SU-DHL-6 (cell line): Measurements from ENCODE around the gene BDH2.

Experiments
- H2AFZ ChIP-seq: fragments of 200-600 bp; sonication (generic); 2 replicates; pipeline ENCODE4 v1.6.1; 2014; ENCODE audit warnings: low read depth, mild to moderate bottlenecking, moderate library complexity, mixed read lengths, antibody characterized with exemption, low read length; ENCODE audit not compliant: severe bottlenecking
- H3F3A ChIP-seq: fragments of 200-600 bp; shearing (Covaris generic); 2 replicates; pipeline ENCODE4 v1.6.0; 2016; ENCODE audit warnings: antibody characterized with exemption, mild to moderate bottlenecking; ENCODE audit not compliant: insufficient read depth
- H3K27ac ChIP-seq: fragments of 200-600 bp; sonication (generic); 2 replicates; pipeline ENCODE4 v1.5.1; 2016; ENCODE audit warnings: low read depth, mild to moderate bottlenecking, low read length, moderate library complexity, mixed read lengths
- H3K27me3 ChIP-seq: fragments of 200-600 bp; sonication (generic), shearing (Covaris generic); 2 replicates; pipeline ENCODE4 v1.6.0; 2014; ENCODE audit warnings: mild to moderate bottlenecking, low read length
- H3K36me3 ChIP-seq: fragments of 200-600 bp; sonication (generic); 2 replicates; pipeline ENCODE4 v1.6.1; 2014; ENCODE audit warnings: mild to moderate bottlenecking, low read length, mixed read lengths
- H3K4me2 ChIP-seq: fragments of 300-600, 200-600 bp; shearing (Covaris generic), sonication (generic); 2 replicates; pipeline ENCODE4 v1.6.0; 2014; ENCODE audit warnings: low read length, low read depth, mild to moderate bottlenecking; ENCODE audit not compliant: poor library complexity, severe bottlenecking
- H3K4me3 ChIP-seq: fragments of 200-600 bp; sonication (generic); 2 replicates; pipeline ENCODE4 v1.5.1; 2014; ENCODE audit warnings: antibody characterized with exemption, low read length, mild to moderate bottlenecking, mixed read lengths; ENCODE audit not compliant: insufficient read depth, poor library complexity, severe bottlenecking
- H3K79me2 ChIP-seq: fragments of 200-600 bp; sonication (generic); 2 replicates; pipeline ENCODE4 v1.6.1; 2014; ENCODE audit warnings: mild to moderate bottlenecking, low read length, moderate library complexity; ENCODE audit not compliant: insufficient read depth
- H3K9ac ChIP-seq: fragments of 200-600 bp; sonication (generic); 2 replicates; pipeline ENCODE4 v1.7.0; 2014; ENCODE audit warnings: mild to moderate bottlenecking, low read length
- H3K9me2 ChIP-seq: fragments of 200-600 bp; sonication (generic); replicated peaks from 2 replicates; pipeline ENCODE4 v1.6.1; 2014; ENCODE audit warnings: low read length; ENCODE audit not compliant: insufficient read depth
- H3K9me3 ChIP-seq: fragments of 200-600 bp; sonication (generic); 2 replicates; pipeline ENCODE4 v1.6.1; 2014; ENCODE audit warnings: low read length, mixed read lengths; ENCODE audit not compliant: insufficient read depth
- H4K20me1 ChIP-seq: fragments of 200-600 bp; sonication (generic); 2 replicates; pipeline ENCODE4 v1.6.1; 2014; ENCODE audit warnings: low read depth, mild to moderate bottlenecking, antibody characterized with exemption, low read length, moderate library complexity, mixed read lengths
- EZH2phosphoT487 ChIP-seq: fragments of 200-600 bp; sonication (generic), shearing (Covaris generic); conservative IDR thresholded peaks from 2 replicates; pipeline ENCODE4 v1.6.1; 2018; ENCODE audit warnings: mild to moderate bottlenecking, antibody characterized with exemption, low read length, moderate library complexity, mixed read lengths
- TF ChIP-seq, protein P1 (sequence below): fragments of 200-600 bp; sonication (generic); IDR thresholded peaks from one replicate; pipeline ENCODE4 v1.5.1; 2017; ENCODE audit warnings: antibody characterized with exemption, mild to moderate bottlenecking, low read length, moderate library complexity; ENCODE audit not compliant: insufficient read depth, poor library complexity, severe bottlenecking

BDH2 gene

DNA sequence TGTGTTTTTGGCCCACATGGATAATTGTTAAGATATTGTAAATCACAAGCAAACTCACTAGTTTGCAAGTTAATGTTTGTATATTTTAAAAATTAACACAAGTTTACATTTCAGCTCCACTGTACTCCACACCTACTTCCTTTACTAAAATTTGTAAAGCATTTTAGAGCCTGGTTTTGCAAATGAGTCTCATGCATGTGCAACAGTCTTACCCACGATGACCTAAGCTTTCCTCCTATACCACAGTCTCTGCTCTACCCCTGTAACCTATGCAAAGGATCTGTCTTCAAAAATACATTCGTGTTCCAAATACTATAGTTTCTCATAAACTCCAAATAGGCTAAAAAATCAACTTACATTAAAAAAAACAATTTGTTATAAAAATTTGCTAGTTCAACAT is 10.2 kb downstream of the BDH2 start:
- H3K27me3 ChIP-seq = no peaks in the 10 kb centered on the region
- no peaks in the 10 kb centered on the region for H4K20me1 ChIP-seq
- no peak overlapping the region for H3K9ac ChIP-seq
- TF ChIP-seq EZH2phosphoT487 = no peak
- TF ChIP-seq, protein P1, sequence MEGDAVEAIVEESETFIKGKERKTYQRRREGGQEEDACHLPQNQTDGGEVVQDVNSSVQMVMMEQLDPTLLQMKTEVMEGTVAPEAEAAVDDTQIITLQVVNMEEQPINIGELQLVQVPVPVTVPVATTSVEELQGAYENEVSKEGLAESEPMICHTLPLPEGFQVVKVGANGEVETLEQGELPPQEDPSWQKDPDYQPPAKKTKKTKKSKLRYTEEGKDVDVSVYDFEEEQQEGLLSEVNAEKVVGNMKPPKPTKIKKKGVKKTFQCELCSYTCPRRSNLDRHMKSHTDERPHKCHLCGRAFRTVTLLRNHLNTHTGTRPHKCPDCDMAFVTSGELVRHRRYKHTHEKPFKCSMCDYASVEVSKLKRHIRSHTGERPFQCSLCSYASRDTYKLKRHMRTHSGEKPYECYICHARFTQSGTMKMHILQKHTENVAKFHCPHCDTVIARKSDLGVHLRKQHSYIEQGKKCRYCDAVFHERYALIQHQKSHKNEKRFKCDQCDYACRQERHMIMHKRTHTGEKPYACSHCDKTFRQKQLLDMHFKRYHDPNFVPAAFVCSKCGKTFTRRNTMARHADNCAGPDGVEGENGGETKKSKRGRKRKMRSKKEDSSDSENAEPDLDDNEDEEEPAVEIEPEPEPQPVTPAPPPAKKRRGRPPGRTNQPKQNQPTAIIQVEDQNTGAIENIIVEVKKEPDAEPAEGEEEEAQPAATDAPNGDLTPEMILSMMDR = no peak
- H3K4me3 ChIP-seq = no peak overlapping the region
- H3K9me2 ChIP-seq = no peaks in the 10 kb centered on the region
- no peaks in the 10 kb centered on the region for H3K79me2 ChIP-seq
- H3F3A ChIP-seq = no peaks in the 10 kb centered on the region
- no peaks in the 10 kb centered on the region for H3K36me3 ChIP-seq
- H3K9me3 ChIP-seq = no peaks in the 10 kb centered on the region
- no peak overlapping the region for H3K27ac ChIP-seq
- no peak overlapping the region for H3K4me2 ChIP-seq
- no peak overlapping the region for H2AFZ ChIP-seq

DNA sequence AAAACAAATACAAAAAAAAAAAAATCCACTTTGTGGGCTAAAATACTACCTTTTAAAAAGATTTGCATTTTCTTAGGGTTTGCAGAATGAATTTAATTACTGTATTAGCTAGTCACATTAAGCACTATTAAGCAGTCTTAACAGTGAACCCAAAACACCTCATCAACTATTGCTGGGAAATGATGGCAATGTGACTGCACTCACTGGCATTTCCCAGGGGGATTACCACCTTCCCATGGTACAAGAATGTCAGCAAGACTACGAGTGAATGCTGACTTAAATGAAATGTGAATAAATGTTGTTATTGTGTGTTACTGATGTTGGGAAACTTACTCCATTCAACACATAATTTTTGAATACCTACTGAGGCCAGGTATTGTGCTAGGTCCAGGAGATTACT is 13.1 kb downstream of the BDH2 start:
- H3K9me2 ChIP-seq = no peaks in the 10 kb centered on the region
- TF ChIP-seq, protein P1 = no peak
- TF ChIP-seq EZH2phosphoT487 = no peak
- H4K20me1 ChIP-seq = no peaks in the 10 kb centered on the region
- no peaks in the 10 kb centered on the region for H3K79me2 ChIP-seq
- no peaks in the 10 kb centered on the region for H3F3A ChIP-seq
- H2AFZ ChIP-seq = no peak overlapping the region
- no peak overlapping the region for H3K9ac ChIP-seq
- no peak overlapping the region for H3K27ac ChIP-seq
- H3K4me2 ChIP-seq = no peak overlapping the region
- no peaks in the 10 kb centered on the region for H3K36me3 ChIP-seq
- H3K9me3 ChIP-seq = no peaks in the 10 kb centered on the region
- H3K4me3 ChIP-seq = no peak overlapping the region
- no peaks in the 10 kb centered on the region for H3K27me3 ChIP-seq

DNA sequence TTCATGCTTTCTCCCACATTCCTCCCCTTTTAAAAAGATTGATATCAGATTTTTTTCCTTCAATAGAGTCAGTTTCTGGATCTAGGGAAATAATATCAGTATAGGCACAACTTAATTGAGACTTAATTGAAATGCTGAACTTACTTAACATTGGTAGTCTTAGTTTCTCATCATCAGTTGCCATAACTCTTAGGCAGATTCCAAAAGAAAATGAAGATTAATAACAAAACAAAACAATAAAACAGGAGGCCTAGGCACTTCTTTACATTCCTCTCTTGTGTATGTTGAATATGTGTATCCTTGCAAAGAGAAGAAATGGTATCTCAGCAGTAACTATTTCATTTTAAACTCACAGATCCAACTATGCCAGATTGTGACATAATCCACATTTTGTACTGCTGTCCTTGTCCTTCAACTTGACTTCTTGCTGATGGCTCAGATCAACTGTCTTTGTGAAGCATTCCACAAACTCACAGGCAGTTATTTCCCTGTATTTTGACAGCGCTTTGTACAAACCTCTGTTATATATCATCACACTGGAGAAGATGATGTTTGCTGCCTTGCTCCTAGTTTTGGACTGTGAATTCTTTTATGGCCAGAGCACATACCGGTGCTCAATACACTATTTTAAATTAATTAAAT is 14.0 kb downstream of the BDH2 start:
- no peaks in the 10 kb centered on the region for H3F3A ChIP-seq
- no peak overlapping the region for H3K9ac ChIP-seq
- H2AFZ ChIP-seq = no peak overlapping the region
- TF ChIP-seq, protein P1 = no peak
- TF ChIP-seq EZH2phosphoT487 = no peak
- H3K9me3 ChIP-seq = no peaks in the 10 kb centered on the region
- H3K27ac ChIP-seq = no peak overlapping the region
- H3K79me2 ChIP-seq = no peaks in the 10 kb centered on the region
- H4K20me1 ChIP-seq = no peaks in the 10 kb centered on the region
- H3K27me3 ChIP-seq = no peaks in the 10 kb centered on the region
- no peaks in the 10 kb centered on the region for H3K9me2 ChIP-seq
- no peaks in the 10 kb centered on the region for H3K36me3 ChIP-seq
- H3K4me3 ChIP-seq = no peak overlapping the region
- no peak overlapping the region for H3K4me2 ChIP-seq
